WTC11 (cell line): ENCODE data around the gene FGF23. TPM values are rescaled to one million over a fixed set of nuclear protein-coding genes. Genes with fewer than 3 reads are reported as not detected.

ENCODE experiments used
- ATAC-seq: fragments of 200-7000 bp; cut with Tn5 transposase; 2 replicates; pipeline ENCODE4 v1.10.0; 2021; ENCODE audit warnings: mild to moderate bottlenecking, moderate library complexity
- CTCF ChIA-PET: fragments of 300-600 bp; sonication (Branson Sonifier 250); formaldehyde crosslinking; loops from one replicate; lab custom pipeline; 2021; ENCODE audit warnings: antibody characterized with exemption; lab: Charles Lee
- POLR2A ChIA-PET: fragments of 350-600 bp; sonication (Branson Sonifier 250); formaldehyde crosslinking; loops from one replicate; lab custom pipeline; 2021; ENCODE audit warnings: antibody characterized with exemption; lab: Charles Lee
- DNase-seq: peaks from one replicate; pipeline ENCODE4 v3.0.0; 2021; ENCODE audit warnings: low spot score
- H3K27ac Mint-ChIP-seq: 2 replicates; pipeline ENCODE4 v1.8.0; 2021; ENCODE audit warnings: mixed read lengths
- H3K27me3 Mint-ChIP-seq: 2 replicates; pipeline ENCODE4 v1.8.0; 2021; ENCODE audit warnings: low read depth, mild to moderate bottlenecking, moderate library complexity, mixed read lengths
- H3K36me3 Mint-ChIP-seq: 2 replicates; pipeline ENCODE4 v1.8.0; 2021; ENCODE audit warnings: mixed read lengths
- H3K4me1 Mint-ChIP-seq: 2 replicates; pipeline ENCODE4 v1.8.0; 2022; ENCODE audit warnings: mixed read lengths
- H3K4me3 Mint-ChIP-seq: 2 replicates; pipeline ENCODE4 v1.8.0; 2021; ENCODE audit warnings: mild to moderate bottlenecking, moderate library complexity, mixed read lengths
- H3K9me3 Mint-ChIP-seq: 2 replicates; pipeline ENCODE4 v1.8.0; 2021; ENCODE audit warnings: mixed read lengths
- AFF4 ChIP-seq: sonication (generic); formaldehyde crosslinking; IDR thresholded peaks from 2 replicates; pipeline ENCODE4 v1.8.1; 2023; ENCODE audit warnings: mild to moderate bottlenecking, missing genetic modification reagents, borderline replicate concordance
- ATF6 ChIP-seq: sonication (generic); formaldehyde crosslinking; IDR thresholded peaks from 2 replicates; pipeline ENCODE4 v1.8.1; 2023; ENCODE audit warnings: mild to moderate bottlenecking, missing genetic modification reagents
- ETV6 ChIP-seq: sonication (generic); formaldehyde crosslinking; IDR thresholded peaks from 2 replicates; pipeline ENCODE4 v1.8.1; 2022; ENCODE audit warnings: mild to moderate bottlenecking, missing genetic modification reagents
- FOXJ3 ChIP-seq: sonication (generic); formaldehyde crosslinking; IDR thresholded peaks from 2 replicates; pipeline ENCODE4 v1.9.0; 2021; ENCODE audit warnings: missing genetic modification reagents, mild to moderate bottlenecking, borderline replicate concordance
- IRF2 ChIP-seq: sonication (generic); formaldehyde crosslinking; IDR thresholded peaks from 2 replicates; pipeline ENCODE4 v1.8.0; 2022; ENCODE audit warnings: low read depth, missing genetic modification reagents, borderline replicate concordance
- KAT7 ChIP-seq: sonication (generic); formaldehyde crosslinking; IDR thresholded peaks from 2 replicates; pipeline ENCODE4 v1.8.1; 2023; ENCODE audit warnings: missing genetic modification reagents, mild to moderate bottlenecking, borderline replicate concordance
- MLX ChIP-seq: sonication (generic); formaldehyde crosslinking; IDR thresholded peaks from 2 replicates; pipeline ENCODE4 v1.8.1; 2023; ENCODE audit warnings: mild to moderate bottlenecking, missing genetic modification reagents, moderate library complexity
- NFATC4 ChIP-seq: fragments of 250-450 bp; sonication (Bioruptor Pico); IDR thresholded peaks from 2 replicates; pipeline ENCODE4 v1.9.0; 2021; ENCODE audit warnings: mild to moderate bottlenecking
- NFE2L1 ChIP-seq: sonication (generic); formaldehyde crosslinking; IDR thresholded peaks from 2 replicates; pipeline ENCODE4 v1.8.1; 2023; ENCODE audit warnings: missing genetic modification reagents
- SMAD3 ChIP-seq: sonication (generic); formaldehyde crosslinking; IDR thresholded peaks from 2 replicates; pipeline ENCODE4 v1.8.0; 2022; ENCODE audit warnings: missing genetic modification reagents, mild to moderate bottlenecking, borderline replicate concordance
- ZNF121 ChIP-seq: sonication (generic); formaldehyde crosslinking; IDR thresholded peaks from 2 replicates; pipeline ENCODE4 v1.8.0; 2023; ENCODE audit warnings: missing genetic modification reagents
- ZNF138 ChIP-seq: sonication (generic); formaldehyde crosslinking; conservative IDR thresholded peaks from 2 replicates; pipeline ENCODE4 v1.8.1; 2022; ENCODE audit warnings: mild to moderate bottlenecking, moderate library complexity, missing genetic modification reagents
- ZNF263 ChIP-seq: sonication (generic); formaldehyde crosslinking; IDR thresholded peaks from 2 replicates; pipeline ENCODE4 v1.8.1; 2022; ENCODE audit warnings: low read depth, mild to moderate bottlenecking, moderate library complexity, missing genetic modification reagents
- ZNF416 ChIP-seq: fragments of 250-450 bp; sonication (Bioruptor Pico); IDR thresholded peaks from 2 replicates; pipeline ENCODE4 v1.9.0; 2021; ENCODE audit warnings: mild to moderate bottlenecking, inconsistent platforms
- ZNF423 ChIP-seq: fragments of 250-450 bp; sonication (Bioruptor Pico); IDR thresholded peaks from 2 replicates; pipeline ENCODE4 v2.1.2; 2022; ENCODE audit warnings: mild to moderate bottlenecking, moderate library complexity
- ZNF512 ChIP-seq: sonication (generic); formaldehyde crosslinking; IDR thresholded peaks from 2 replicates; pipeline ENCODE4 v1.8.1; 2022; ENCODE audit warnings: missing genetic modification reagents, borderline replicate concordance
- total RNA-seq: library from RNA; stranded (reverse); gene quantifications from 3 replicates; pipeline ENCODE4 v1.2.3, GENCODE V29; 2021
- TF ChIP-seq, protein P1 (sequence below): sonication (generic); formaldehyde crosslinking; IDR thresholded peaks from 2 replicates; pipeline ENCODE4 v1.8.1; 2022; ENCODE audit warnings: low read depth, mild to moderate bottlenecking, moderate library complexity, missing genetic modification reagents, borderline replicate concordance
- TF ChIP-seq, protein P2 (sequence below): fragments of 250-450 bp; sonication (Bioruptor Pico); IDR thresholded peaks from 2 replicates; pipeline ENCODE4 v2.1.2; 2022; ENCODE audit warnings: mild to moderate bottlenecking, moderate library complexity

FGF23 gene
- total RNA-seq, 1 experiment from 2014 or later, result 0.24 TPM

DNA sequence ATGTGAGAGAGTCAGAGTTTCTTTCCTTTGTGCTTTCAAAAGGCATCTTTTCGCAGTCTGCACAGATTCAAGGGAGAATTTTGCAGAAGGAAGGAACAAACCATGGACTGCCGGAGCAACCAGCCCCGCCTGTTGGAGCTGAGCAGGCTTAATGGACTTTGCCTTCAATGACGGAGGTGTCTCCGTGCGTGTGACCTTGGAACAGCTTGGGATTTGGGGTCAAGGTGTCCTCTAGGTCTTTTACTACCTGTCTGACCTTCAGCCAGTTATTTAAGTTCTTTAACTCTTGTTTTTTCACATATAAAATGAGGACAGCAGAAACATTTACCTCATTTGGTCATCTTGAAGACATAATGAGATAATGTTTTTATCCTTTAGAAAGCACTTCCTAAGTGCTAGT, 4.1 kb downstream of the FGF23 start (continued):
- TF ChIP-seq, protein P1, sequence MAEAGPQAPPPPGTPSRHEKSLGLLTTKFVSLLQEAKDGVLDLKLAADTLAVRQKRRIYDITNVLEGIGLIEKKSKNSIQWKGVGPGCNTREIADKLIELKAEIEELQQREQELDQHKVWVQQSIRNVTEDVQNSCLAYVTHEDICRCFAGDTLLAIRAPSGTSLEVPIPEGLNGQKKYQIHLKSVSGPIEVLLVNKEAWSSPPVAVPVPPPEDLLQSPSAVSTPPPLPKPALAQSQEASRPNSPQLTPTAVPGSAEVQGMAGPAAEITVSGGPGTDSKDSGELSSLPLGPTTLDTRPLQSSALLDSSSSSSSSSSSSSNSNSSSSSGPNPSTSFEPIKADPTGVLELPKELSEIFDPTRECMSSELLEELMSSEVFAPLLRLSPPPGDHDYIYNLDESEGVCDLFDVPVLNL (CRISPR knock-in tag), result no peak
- TF ChIP-seq NFE2L1 (CRISPR knock-in tag) (no peak), MLX (CRISPR knock-in tag) (no peak), ZNF138 (CRISPR knock-in tag) (no peak), ZNF416 (CRISPR knock-in tag) (no peak), ETV6 (no peak), FOXJ3 (CRISPR knock-in tag) (no peak), ZNF263 (CRISPR knock-in tag) (no peak), AFF4 (CRISPR knock-in tag) (no peak), KAT7 (CRISPR knock-in tag) (no peak)

DNA sequence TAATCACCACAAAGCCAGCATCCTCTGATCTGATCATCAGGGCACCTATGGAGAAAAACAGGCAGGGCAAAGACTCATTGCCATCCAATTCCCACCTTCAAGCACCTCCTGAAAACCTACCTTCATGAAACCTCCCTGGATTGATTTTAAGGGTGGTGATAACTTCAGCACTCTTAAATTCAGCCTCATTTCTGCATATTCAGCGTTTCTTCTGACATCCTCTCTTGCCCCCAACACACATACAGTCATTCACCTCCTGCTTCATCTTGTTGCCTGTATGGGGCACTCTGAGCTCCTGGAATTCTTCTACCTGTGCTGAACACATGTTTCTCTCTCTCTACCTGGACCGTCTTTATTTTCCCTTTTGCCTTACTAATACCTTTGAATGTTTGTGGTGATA, 6.9 kb downstream of the FGF23 start:
- ChIA-PET POLR2A (interaction anchor here (0.5 kb wide), 1 partner anchor 487 kb away, joined by 4 read pairs; no protein-coding TSS in a partner anchor), CTCF (no interaction called here)
- no peaks in the 10 kb centered on the region for H3K4me1 Mint-ChIP-seq
- no peak overlapping the region for H3K27ac Mint-ChIP-seq
- DNase-seq (no peak), ATAC-seq (no peak)
- no peak overlapping the region for H3K4me3 Mint-ChIP-seq
- no peaks in the 10 kb centered on the region for H3K9me3 Mint-ChIP-seq
- no peaks in the 10 kb centered on the region; the same call in none of the 2 replicates for H3K27me3 Mint-ChIP-seq
- no peaks in the 10 kb centered on the region for H3K36me3 Mint-ChIP-seq
- TF ChIP-seq NFATC4 (CRISPR knock-in tag) (no peak), ZNF121 (CRISPR knock-in tag) (no peak), ZNF138 (CRISPR knock-in tag) (no peak), IRF2 (CRISPR knock-in tag) (no peak), ZNF416 (CRISPR knock-in tag) (no peak), AFF4 (CRISPR knock-in tag) (no peak), ZNF512 (CRISPR knock-in tag) (no peak), ATF6 (CRISPR knock-in tag) (no peak), ZNF423 (CRISPR knock-in tag) (no peak), SMAD3 (CRISPR knock-in tag) (no peak)
- TF ChIP-seq, protein P2, sequence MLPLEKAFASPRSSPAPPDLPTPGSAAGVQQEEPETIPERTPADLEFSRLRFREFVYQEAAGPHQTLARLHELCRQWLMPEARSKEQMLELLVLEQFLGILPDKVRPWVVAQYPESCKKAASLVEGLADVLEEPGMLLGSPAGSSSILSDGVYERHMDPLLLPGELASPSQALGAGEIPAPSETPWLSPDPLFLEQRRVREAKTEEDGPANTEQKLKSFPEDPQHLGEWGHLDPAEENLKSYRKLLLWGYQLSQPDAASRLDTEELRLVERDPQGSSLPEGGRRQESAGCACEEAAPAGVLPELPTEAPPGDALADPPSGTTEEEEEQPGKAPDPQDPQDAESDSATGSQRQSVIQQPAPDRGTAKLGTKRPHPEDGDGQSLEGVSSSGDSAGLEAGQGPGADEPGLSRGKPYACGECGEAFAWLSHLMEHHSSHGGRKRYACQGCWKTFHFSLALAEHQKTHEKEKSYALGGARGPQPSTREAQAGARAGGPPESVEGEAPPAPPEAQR, result no peak
